GM18858 (cell line): Measurements from ENCODE around the gene CYTH3.
"Not testable (repeated sequence)": the region's sequence is repeated elsewhere in the genome, so short reads cannot be mapped to it uniquely, and the experiment has no call there.

ENCODE experiments used
- ATAC-seq: cut with Tn5 transposase; IDR thresholded peaks from one replicate; pipeline ENCODE4 v1.9.1; 2021; ENCODE audit not compliant: unreplicated experiment

Gene CYTH3

DNA sequence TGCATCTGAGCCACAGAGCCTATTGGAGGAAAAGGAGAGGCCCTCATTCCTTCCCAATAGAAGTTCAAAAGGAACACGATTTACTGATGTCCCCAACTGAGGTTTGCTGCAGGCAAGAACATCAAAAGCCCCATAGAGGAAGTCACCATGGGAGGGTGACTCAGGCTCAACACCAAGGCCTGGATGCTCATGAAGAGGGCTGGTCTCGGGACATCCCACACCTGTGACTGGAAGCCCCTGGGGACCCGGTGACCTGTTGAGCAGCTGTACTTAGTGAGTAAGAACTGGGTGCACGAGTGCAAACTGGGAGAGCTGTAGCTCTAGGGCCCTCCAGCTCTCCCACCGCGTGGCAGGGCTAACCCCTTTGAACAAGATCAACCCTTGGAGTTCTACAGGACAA lies 38.0 kb downstream of the CYTH3 start:
- no peak for ATAC-seq

DNA sequence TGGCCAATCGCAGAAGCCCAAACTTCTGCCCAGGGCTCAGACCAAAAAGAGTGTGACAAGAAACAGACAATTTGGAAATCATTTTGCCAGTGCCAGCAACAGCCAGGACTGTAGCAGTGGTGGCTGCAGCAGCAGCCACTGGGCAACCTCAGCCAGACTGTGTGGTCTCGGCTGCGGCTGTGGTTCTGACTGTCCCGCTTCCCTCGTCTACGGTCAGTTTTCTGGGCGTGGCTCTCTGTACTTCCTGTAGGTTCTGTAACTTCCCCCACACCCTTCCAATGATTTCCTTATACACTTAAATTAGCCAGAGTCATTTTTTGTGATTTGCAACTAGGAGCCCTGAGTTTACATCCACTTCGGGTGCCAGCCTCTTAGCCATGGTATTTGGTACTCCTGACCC lies 39.9 kb downstream of the CYTH3 start:
- ATAC-seq = no peak

GRCh38 chr7:6232116-6232515 lies 40.3 kb downstream of the CYTH3 start:
- ATAC-seq = no peak

- no peak for ATAC-seq
These were observed 41.2 kb downstream of the CYTH3 start for GRCh38 chr7:6231184-6231583.

DNA sequence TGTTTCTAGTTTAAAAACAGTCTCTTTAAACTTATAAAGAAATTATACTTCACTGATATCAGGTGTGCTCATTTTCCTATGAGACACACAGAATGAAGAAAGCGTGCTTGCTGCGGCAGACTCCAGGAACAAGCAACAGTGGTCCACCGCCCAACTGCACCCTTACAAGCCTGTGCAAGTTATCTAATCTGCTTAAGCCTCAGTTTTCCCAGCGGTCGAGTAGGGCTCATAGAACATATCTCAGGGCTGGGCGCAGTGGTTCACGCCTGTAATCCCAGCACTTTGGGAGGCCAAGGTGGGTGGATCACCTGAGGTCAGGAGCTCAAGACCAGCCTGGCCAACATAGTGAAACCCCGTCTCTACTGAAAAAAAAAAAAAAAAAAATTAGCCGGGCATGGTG lies 43.1 kb downstream of the CYTH3 start:
- not testable (repeated sequence) for ATAC-seq

- ATAC-seq = peak; percentile 74
These were observed 43.8 kb downstream of the CYTH3 start for GRCh38 chr7:6228361-6229229.

DNA sequence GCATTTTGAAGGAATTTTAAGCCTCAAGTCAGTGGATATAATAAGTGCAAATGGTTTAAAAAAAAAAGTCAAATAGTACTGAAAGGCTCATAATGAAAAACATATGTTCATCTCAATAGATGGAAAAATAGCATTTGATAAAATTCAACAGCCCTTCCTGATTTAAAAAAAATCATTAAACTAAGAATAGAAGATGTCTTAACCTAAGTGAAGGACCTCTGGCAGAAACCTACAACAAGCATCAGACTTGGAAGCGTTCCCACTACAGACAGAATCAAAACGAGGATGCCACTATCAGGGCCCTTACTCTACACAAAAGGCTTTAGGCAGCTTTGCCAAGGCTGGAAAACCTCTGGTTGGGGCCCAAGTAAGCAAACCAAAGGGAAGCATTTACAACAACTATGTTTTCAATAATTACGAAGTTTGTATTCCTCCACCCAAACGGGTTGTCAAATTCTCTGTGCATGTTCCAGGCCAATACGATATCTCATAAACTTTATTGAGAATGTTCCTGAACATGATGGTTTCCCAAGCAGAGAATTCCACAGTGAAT lies 45.1 kb downstream of the CYTH3 start:
- ATAC-seq = no peak

- ATAC-seq = no peak
These were observed 46.1 kb downstream of the CYTH3 start for GRCh38 chr7:6226194-6226799.

GRCh38 chr7:6223411-6223810 lies 49.0 kb downstream of the CYTH3 start:
- not testable (repeated sequence) for ATAC-seq

DNA sequence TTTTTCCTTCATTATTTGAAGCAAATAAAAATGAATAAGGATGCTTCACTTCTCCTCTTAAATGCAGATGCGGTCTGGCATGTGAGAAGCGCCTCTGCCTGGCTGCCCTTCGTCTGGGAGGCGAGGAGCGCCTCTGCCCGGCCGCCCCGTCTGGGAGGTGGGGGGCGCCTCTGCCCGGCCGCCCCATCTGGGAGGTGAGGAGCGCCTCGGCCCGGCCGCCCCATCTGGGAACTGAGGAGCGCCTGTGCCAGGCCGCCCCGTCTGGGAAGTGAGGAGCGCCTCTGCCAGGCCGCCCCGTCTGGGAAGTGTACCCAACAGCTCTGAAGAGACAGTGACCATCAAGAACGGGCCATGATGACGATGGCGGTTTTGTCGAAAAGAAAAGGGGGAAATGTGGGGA lies 49.4 kb downstream of the CYTH3 start:
- not testable (repeated sequence) for ATAC-seq

DNA sequence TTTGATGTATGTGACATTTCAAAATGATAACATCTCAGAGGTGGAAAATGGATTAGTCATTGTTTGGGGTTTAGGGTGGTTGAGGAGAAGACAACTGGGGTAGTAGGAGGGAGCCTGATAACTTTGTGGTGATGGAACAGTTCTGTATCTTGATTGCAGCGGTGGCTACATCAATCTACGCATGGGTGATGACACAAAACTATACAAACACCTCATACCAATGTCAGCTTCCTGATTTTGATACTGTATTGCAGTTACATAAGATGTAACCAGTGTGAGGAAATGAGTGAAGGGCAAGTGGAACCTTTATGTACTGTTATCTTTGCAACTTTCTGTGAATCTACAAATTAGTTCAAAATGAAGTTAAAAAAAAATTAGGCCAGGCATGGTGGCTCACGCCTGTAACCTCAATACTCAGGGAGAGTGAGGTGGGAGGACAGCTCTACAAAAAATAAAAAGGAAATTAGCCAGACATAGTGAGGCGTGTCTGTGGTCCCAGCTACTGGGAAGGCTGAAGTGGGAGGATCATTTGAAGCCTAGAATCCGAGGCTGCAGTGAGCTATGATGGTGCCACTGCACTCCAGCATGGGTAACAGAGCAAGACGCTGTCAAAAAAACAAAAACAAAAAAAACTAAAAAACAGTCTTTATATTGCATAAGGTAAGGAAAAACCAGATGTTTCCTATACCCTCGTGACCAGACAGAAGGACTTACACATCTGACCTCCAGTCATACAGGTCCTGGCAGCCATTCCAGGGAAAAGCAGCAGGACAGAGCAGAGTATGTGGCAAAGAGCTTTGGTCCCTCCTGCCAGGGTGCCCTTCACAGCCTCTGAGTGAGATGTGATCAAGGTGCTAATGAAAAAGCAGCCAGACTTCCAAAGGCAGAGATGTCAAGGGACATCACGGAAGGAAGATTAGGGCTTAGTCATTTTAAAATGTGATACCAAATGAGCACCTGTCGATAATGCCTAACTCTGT lies 50.8 kb downstream of the CYTH3 start:
- ATAC-seq = no peak

DNA sequence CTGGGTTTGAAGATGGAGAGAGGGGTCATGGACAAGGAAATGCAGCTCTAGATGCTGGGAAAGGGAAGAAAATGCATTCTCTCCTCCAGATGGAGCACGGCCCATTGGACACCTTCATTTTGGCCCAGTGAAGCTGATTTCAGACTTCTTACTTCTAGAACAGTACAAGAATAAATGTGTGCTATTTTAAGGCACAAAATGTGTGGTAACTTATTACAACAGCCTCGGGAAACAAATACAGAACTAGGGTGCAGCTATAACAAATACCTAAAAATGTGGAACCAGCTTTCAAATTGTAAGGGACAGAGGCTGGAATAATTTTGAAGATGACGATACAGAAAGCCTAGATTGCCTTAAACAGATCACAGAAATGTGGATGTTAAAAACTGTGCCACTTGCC lies 54.1 kb downstream of the CYTH3 start:
- no peak for ATAC-seq

DNA sequence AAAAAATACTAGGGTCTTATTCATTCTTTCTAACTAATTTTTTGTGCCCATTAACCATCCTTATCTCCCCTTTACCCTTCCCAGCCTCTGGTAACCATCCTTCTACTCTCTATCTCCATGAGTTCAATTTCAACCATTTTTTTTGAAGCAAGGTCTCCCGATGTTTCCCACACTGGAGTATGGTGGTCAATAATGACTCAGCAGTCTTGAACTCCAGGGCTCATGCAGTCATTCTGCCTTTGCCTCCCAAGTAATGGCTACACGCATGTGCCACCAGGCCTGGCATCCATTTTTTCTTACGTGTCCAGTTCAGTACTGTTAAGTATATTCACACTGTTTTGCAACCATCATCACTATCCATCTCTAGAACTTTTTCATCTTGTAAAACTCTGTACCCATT lies 60.4 kb downstream of the CYTH3 start:
- no peak for ATAC-seq

DNA sequence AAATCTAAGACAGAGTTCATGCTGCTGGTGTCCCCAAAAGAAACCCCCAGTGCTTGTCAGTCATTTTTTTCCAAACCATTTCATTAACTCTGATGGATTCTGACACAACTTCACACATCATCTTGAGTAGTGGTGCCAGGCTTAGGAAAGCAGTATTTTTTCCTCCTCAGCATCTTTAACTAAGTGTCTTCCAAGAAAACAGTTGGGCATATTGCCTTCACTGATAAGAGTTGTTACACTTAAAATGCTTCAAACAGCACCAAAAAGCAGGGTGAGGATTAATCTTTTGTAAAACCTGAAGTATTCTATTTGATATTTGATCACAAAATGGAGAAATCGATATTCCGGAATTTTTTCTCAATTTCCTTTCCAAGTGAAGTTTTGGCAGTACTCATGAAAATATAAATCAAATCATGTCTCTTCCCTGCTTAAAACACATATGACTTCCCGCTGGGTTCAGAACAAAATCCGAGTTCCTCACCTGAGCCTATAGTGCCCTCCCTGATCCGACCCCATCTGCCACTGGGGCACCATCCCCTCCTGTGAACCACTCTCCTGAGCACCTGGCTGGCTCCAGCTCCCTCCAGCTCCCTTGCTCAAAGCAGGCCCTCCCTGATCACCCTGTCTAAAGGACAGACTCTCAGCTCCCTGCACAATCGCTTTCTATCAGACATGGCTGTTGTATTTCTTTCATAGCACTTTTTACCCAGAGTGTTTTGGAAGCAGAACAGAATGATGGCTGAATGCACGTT lies 61.6 kb downstream of the CYTH3 start:
- no peak for ATAC-seq

- no peak for ATAC-seq
These were observed 63.1 kb downstream of the CYTH3 start for GRCh38 chr7:6209340-6209739.

DNA sequence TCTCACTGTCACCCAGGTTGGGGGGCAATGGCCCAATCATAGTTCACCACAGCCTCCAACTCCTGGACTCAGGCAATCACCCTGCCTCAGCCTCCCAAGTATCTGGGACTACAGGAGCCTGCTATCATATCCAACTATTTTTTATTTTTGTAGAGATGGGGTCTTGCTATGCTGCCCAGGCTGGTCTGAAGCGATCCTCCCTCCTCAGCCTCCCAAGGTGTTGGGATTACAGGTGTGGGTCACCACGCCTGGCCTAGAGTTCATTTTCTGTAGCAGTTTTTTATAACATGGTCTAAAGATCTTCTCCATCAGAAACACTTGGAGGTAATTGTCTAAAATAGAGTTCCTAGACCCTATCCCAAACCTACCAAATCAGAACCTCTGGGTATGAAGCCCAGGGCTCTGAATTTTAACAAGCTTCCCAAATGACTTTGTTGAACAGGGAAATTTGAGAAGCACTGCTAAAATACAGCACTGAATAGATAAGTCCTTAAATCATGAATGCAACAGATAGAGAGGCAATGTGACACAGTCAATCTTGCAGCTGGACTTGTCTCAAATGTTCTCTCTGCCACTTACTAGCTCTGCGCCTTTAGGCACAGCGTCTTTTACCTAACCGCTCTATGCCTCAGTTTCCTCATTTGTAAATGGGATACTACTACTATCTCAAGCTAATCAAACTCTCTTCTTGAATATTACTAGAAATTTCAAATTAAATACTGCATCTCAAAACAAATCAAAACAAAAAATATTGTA lies 63.7 kb downstream of the CYTH3 start:
- no peak for ATAC-seq

DNA sequence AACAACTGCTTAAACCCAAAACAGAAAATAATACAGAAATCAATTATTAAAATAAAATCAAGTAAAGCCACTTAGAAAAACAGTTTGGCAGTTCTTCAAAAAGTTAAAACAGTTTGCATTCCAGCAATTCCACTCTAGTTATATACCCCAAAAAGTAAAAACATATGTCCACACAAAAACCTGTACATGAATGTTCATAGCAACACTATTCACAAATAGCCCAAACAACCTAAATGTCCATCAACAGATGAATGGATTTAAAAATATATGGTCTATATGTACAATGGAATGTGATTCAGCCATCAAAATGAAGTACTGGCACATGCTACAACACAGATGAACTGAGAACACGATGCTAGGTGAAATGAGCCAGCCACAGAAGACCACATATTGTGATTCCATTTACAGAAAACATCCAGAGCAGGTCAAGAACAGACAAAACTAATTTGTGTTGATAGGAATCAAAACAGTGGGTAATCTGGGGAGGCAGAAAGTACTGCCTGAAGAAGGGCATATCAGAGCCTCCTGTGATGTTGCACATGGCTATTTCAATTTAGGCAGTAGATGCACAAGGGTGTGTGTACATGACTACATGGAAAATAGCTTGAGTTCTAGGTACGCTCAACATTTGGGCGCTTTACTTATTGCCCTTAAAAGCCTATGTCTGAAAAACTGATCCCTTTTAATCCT lies 66.3 kb downstream of the CYTH3 start:
- ATAC-seq = no peak

DNA sequence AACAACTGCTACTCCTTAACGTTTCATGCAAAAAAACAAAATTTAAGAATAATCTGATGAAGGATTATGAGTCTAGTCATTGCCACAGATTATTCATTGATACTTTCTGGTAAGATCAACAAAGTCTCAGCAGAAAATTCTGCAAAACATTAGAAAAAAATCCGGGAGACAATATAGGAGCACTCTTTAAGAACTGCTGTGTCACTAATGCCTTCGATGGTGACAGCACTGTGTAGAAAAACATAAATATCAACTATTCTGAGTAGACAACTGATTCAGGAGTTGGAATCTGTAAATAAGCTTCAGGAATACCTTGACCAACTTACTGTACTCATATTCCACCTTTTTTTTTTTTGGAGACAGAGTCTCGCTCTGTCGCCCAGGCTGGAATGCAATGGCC lies 69.0 kb downstream of the CYTH3 start:
- ATAC-seq = no peak

DNA sequence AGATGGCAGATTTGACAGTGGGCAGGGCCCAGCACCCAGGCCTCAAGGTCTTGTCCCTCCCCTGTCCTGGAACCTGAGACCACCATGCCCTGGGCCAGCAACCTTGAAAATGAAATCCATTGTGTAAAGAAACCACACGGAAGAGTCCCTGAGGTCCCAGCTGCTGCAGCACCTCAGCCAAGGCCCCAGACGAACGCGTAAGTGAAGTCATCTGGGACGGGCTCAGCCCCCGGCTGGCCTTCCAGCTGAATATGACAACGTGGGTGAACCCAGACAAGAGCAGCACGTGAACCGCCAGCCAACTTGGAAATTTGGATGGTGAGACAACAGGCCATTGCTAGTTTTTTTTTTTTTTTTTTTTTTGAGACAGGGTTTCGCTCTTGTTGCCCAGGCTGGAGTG lies 70.3 kb downstream of the CYTH3 start:
- ATAC-seq = no peak
